Measurements from ENCODE around the gene TNFAIP8L2. TPM values are rescaled to one million over a fixed set of nuclear protein-coding genes. Genes with fewer than 3 reads are reported as not detected.

TNFAIP8L2 gene
- total RNA-seq (2014; rRNA removed; shearing (Covaris generic); ENCODE audit: low replicate concordance) = not detected in 2 replicates

- no peak for DNase-seq (ENCODE audit: low read depth)
- in situ Hi-C loops (cut with HindIII; ENCODE audit: low pct_unique_long_range_greater_than_20kb, low sequenced_read_pairs) = no loop called here
Observed at GRCh38 chr1:151156515-151156819, at the start of gene TNFAIP8L2. Gene TNFAIP8L2, plus strand, starts transcription at chr1:151156649. Its CDS starts 2,049 bp downstream, at chr1:151158698.

DNA sequence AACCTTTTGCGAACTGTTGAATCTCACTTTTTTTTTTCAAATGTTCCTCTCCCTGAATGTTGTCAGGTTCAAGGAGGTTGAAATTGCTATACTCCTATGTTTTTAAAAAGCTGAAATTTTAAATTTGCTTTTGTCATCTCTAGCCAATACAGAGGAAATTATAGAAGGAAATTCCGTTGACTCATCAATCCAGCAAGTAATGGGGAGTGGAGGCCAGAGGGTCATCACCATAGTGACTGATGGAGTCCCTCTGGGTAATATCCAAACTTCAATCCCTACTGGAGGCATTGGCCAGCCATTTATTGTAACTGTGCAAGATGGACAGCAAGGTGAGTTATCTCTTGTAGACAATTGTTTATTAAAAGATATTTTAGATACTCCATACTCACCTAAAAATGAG lies 49.6 kb upstream of the TNFAIP8L2 start:
- DNase-seq (ENCODE audit: low read depth) = no peak

DNA sequence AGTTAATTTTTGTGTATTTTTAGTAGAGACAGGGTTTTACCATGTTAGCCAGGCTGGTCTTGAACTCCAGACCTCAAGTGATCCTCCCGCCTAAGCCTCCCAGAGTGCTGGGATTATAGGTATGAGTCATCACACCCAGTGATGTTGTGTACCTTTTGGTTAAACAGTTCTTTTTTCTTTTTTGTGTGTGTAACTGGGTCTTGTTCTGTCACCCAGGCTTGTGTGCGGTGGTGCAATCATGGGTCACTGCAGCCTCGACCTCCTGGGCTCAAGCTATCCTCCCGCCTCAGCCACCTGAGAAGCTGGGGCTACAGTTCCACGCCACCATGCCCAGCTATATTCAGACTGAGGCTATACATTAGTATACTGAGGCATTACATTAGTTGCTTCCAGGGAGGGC lies 48.1 kb upstream of the TNFAIP8L2 start:
- DNase-seq (ENCODE audit: low read depth) = no peak
- in situ Hi-C loops (cut with HindIII; ENCODE audit: low pct_unique_long_range_greater_than_20kb, low sequenced_read_pairs) = no loop called here

More for the DNA sequence above, 49.6 kb upstream of the TNFAIP8L2 start:
- in situ Hi-C loops (cut with HindIII; ENCODE audit: low pct_unique_long_range_greater_than_20kb, low sequenced_read_pairs) = no loop called here

DNA sequence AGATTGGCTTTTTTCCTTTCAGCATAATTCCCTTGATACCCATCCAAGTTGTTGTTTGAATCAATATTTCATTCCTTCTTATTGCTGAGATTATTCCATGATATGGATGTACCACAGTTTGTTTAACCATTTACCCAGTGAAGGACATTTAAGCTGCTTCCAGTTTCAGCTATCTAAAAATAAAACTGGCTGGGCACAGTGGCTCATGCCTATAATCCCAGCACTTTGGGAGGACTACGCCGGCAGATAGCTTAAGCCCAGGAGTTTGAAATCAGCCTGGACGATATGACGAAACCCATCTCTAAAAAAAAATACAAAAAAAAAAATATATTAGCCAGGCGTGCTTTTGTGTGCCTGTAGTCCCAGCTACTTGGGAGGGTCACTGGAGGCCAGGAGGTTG lies 42.6 kb upstream of the TNFAIP8L2 start:
- DNase-seq (ENCODE audit: low read depth) = no peak
- in situ Hi-C loops (cut with HindIII; ENCODE audit: low pct_unique_long_range_greater_than_20kb, low sequenced_read_pairs) = no loop called here

GRCh38 chr1:151124763-151125403 lies 31.6 kb upstream of the TNFAIP8L2 start:
- no peak for DNase-seq (ENCODE audit: low read depth)
- in situ Hi-C loops (cut with HindIII; ENCODE audit: low pct_unique_long_range_greater_than_20kb, low sequenced_read_pairs) = no loop called here

DNA sequence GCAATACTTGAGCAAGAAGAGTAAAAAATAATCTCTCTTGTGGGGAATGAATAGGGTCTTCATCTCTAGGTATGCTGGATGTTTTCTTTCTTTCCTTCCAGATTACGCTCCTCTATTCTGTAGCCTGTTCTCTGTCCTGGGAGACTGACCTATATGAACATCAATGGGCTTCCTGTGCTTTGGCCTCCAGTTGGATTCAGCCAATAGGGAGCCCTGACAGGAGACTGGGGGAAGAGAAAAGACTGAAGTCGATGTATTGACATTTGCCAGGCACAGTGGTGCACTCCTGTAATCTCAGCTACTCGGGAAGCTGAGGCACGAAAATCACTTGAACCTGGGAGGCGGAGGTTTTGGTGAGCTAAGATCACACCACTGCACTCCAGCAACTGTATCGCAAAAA lies 27.6 kb upstream of the TNFAIP8L2 start:
- no peak for DNase-seq (ENCODE audit: low read depth)
- in situ Hi-C loops (cut with HindIII; ENCODE audit: low pct_unique_long_range_greater_than_20kb, low sequenced_read_pairs) = no loop called here

- DNase-seq (ENCODE audit: low read depth) = no peak
- in situ Hi-C loops (cut with HindIII; ENCODE audit: low pct_unique_long_range_greater_than_20kb, low sequenced_read_pairs) = no loop called here
Observed at GRCh38 chr1:151130987-151131586, 25.4 kb upstream of the TNFAIP8L2 start.

- no peak for DNase-seq (ENCODE audit: low read depth)
- in situ Hi-C loops (cut with HindIII; ENCODE audit: low pct_unique_long_range_greater_than_20kb, low sequenced_read_pairs) = no loop called here
Observed at GRCh38 chr1:151131701-151132334, 24.6 kb upstream of the TNFAIP8L2 start.

GRCh38 chr1:151132335-151133017 lies 24.0 kb upstream of the TNFAIP8L2 start:
- in situ Hi-C loops (cut with HindIII; ENCODE audit: low pct_unique_long_range_greater_than_20kb, low sequenced_read_pairs) = no loop called here
- no peak for DNase-seq (ENCODE audit: low read depth)

GRCh38 chr1:151133018-151133806 lies 23.2 kb upstream of the TNFAIP8L2 start:
- DNase-seq (ENCODE audit: low read depth) = no peak
- in situ Hi-C loops (cut with HindIII; ENCODE audit: low pct_unique_long_range_greater_than_20kb, low sequenced_read_pairs) = no loop called here

GRCh38 chr1:151134396-151134795 lies 22.1 kb upstream of the TNFAIP8L2 start:
- in situ Hi-C loops (cut with HindIII; ENCODE audit: low pct_unique_long_range_greater_than_20kb, low sequenced_read_pairs) = no loop called here
- DNase-seq (ENCODE audit: low read depth) = no peak

GRCh38 chr1:151134991-151135390 lies 21.5 kb upstream of the TNFAIP8L2 start:
- in situ Hi-C loops (cut with HindIII; ENCODE audit: low pct_unique_long_range_greater_than_20kb, low sequenced_read_pairs) = no loop called here

DNA sequence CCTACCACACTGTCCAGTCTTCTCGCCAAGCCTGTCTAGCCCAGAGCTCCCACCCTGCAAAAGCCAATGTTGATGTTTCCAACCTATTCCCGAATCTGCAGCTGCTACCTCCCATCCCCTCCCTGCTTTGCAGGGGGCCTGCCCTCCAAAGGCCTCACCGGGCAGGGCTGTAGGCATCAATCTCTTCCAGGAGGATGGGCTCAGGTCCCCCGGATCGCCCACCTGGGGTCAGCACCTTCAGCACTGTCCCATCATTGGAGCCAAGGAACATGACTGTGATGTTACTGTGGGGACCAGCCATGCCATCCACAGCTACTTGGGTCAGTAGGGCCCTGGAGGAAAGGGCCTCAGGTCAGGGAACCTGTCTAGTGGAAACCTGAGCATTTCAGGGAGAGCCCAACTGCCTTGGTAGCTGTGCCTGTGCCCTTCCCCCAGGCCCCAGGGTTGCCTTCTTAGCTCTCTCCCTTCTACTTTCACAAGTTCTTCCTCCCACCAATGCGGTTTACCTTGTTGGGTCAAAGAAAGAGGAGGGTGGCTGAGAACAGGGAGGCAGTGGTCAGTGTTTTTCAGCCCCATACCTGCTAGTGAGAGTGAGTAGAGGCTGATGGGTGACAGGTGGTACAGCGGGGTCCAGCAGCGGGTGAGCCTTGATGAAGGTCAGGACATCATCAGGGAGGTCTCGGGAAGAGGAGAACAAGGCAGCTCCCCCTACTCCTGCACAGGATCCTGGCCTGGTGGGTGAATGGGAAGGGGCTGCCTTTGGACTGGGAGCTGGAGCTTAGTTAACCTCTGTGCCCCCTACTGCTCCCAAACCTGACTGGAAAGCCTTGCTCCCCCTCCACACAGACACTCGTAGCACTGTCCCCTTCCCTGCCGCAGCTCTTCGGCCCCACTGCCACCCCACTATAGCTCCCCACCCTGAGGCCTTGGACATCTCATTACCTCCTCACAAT lies 20.7 kb upstream of the TNFAIP8L2 start:
- in situ Hi-C loops (cut with HindIII; ENCODE audit: low pct_unique_long_range_greater_than_20kb, low sequenced_read_pairs) = no loop called here

More at GRCh38 chr1:151134991-151135390, 21.5 kb upstream of the TNFAIP8L2 start:
- DNase-seq (ENCODE audit: low read depth) = no peak

GRCh38 chr1:151137789-151138188 lies 18.7 kb upstream of the TNFAIP8L2 start:
- no peak for DNase-seq (ENCODE audit: low read depth)
- in situ Hi-C loops (cut with HindIII; ENCODE audit: low pct_unique_long_range_greater_than_20kb, low sequenced_read_pairs) = no loop called here

More for the DNA sequence above, 20.7 kb upstream of the TNFAIP8L2 start:
- DNase-seq (ENCODE audit: low read depth) = no peak

GRCh38 chr1:151142411-151143056 lies 13.9 kb upstream of the TNFAIP8L2 start:
- in situ Hi-C loops (cut with HindIII; ENCODE audit: low pct_unique_long_range_greater_than_20kb, low sequenced_read_pairs) = no loop called here

GRCh38 chr1:151143057-151143435 lies 13.4 kb upstream of the TNFAIP8L2 start:
- no peak for DNase-seq (ENCODE audit: low read depth)
- in situ Hi-C loops (cut with HindIII; ENCODE audit: low pct_unique_long_range_greater_than_20kb, low sequenced_read_pairs) = no loop called here

More at GRCh38 chr1:151142411-151143056, 13.9 kb upstream of the TNFAIP8L2 start:
- DNase-seq (ENCODE audit: low read depth) = no peak

DNA sequence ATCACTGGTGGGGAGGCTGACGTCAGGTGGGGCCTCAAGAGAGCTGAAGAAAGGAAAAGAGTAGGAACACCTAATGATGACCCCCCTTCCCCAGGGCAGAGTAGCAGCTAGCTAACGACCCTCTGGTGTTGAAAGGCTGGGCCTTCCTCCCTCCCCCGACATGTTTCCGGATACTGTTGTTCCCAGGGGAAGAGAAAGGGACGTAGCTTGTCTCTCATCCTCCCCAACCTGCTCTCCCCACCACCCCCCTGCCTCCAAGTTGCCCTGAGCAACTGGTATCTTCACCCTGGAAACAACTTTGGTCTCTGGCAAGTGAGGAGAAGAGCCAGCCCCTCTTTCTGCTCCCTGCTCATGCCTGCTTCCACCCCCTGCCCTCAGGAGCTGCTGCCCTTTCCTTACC lies 12.5 kb upstream of the TNFAIP8L2 start:
- in situ Hi-C loops (cut with HindIII; ENCODE audit: low pct_unique_long_range_greater_than_20kb, low sequenced_read_pairs) = no loop called here
- DNase-seq (ENCODE audit: low read depth) = no peak

All from Caki2 (cell line).